HT1080 (cell line): ENCODE measurements around the gene P2RX1. TPM values are rescaled to one million over a fixed set of nuclear protein-coding genes. Genes with fewer than 3 reads are reported as not detected.
A peak's percentile ranks its signal among the peaks of the same experiment; 100 is the strongest.

Experiments
- DNase-seq: peaks from one replicate; pipeline ENCODE4 v3.0.0-alpha.2; 2015; ENCODE audit warnings: low read depth
- polyA plus RNA-seq, 2 experiments: library from polyadenylated mRNA; depleted of rRNA; stranded (reverse); fragments of >200 nt; gene quantifications; 2 replicates each; pipeline ENCODE4 v1.2.3, GENCODE V29; 2015
- total RNA-seq: library from RNA; depleted of rRNA; stranded (reverse); fragments of >200 nt; shearing (Covaris generic); gene quantifications from 2 replicates; pipeline ENCODE4 v1.2.3, GENCODE V29; 2014; rRNA removed

Gene P2RX1
- not detected in 2 replicates for total RNA-seq
- not detected in 2 replicates for polyA plus RNA-seq (2015; cell fraction: cytosol; rRNA removed)
- 0.04 TPM in 1 of 2 replicates, not detected in the other for polyA plus RNA-seq (2015; cell fraction: nucleus; rRNA removed)

GRCh38 chr17:3915995-3916696, at the start of gene P2RX1:
P2RX1 (minus strand) TSS chr17:3916465; CDS start chr17:3916225, 240 bp downstream.
- peak; percentile 24 for DNase-seq

- peak; percentile 24 for DNase-seq
Measured at GRCh38 chr17:3965118-3965800, 49.0 kb upstream of the P2RX1 start.

- no peak for DNase-seq
Measured at GRCh38 chr17:3964203-3965117, 48.2 kb upstream of the P2RX1 start, which contains the start of gene ATP2A3. ATP2A3 (minus strand) TSS chr17:3964437; CDS start chr17:3964291, 146 bp downstream.

GRCh38 chr17:3963237-3964201, 47.3 kb upstream of the P2RX1 start:
- no peak for DNase-seq

GRCh38 chr17:3962965-3963236, 46.6 kb upstream of the P2RX1 start:
- DNase-seq, result no peak

- DNase-seq, result no peak
Measured at GRCh38 chr17:3962217-3962964, 46.1 kb upstream of the P2RX1 start.

- no peak for DNase-seq
Measured at GRCh38 chr17:3961564-3962047, 45.3 kb upstream of the P2RX1 start.

GRCh38 chr17:3960764-3961163, 44.5 kb upstream of the P2RX1 start:
- no peak for DNase-seq

- no peak for DNase-seq
Measured at GRCh38 chr17:3959921-3960601, 43.8 kb upstream of the P2RX1 start.

- peak; percentile 41 for DNase-seq
Measured at GRCh38 chr17:3959295-3959899, 43.1 kb upstream of the P2RX1 start.

- no peak for DNase-seq
Measured at GRCh38 chr17:3957735-3958599, 41.7 kb upstream of the P2RX1 start.

- no peak for DNase-seq
Measured at GRCh38 chr17:3956983-3957382, 40.7 kb upstream of the P2RX1 start.

GRCh38 chr17:3956327-3956957, 40.2 kb upstream of the P2RX1 start:
- no peak for DNase-seq

GRCh38 chr17:3955673-3955988, 39.4 kb upstream of the P2RX1 start:
- no peak for DNase-seq

- DNase-seq, result no peak
Measured at GRCh38 chr17:3954976-3955672, 38.9 kb upstream of the P2RX1 start.

- no peak for DNase-seq
Measured at GRCh38 chr17:3954086-3954485, 37.8 kb upstream of the P2RX1 start.

GRCh38 chr17:3953542-3953941, 37.3 kb upstream of the P2RX1 start:
- no peak for DNase-seq
